Measurements from ENCODE around the gene SLC6A9.

The SLC6A9 gene

GRCh38 chr1:44029260-44029910 is 1.9 kb downstream of the SLC6A9 start:
- no peak for DNase-seq (ENCODE audit: low read depth)

GRCh38 chr1:44027320-44027719 is 3.9 kb downstream of the SLC6A9 start:
- no peak for DNase-seq (ENCODE audit: low read depth)

GRCh38 chr1:44025816-44026215 is 5.4 kb downstream of the SLC6A9 start:
- no peak for DNase-seq (ENCODE audit: low read depth)

- DNase-seq (ENCODE audit: low read depth) = no peak
These were observed 6.2 kb downstream of the SLC6A9 start for GRCh38 chr1:44024903-44025525.

GRCh38 chr1:44024031-44024902 is 7.0 kb downstream of the SLC6A9 start:
- no peak for DNase-seq (ENCODE audit: low read depth)

- no peak for DNase-seq (ENCODE audit: low read depth)
These were observed 9.5 kb downstream of the SLC6A9 start for GRCh38 chr1:44021581-44022321.

GRCh38 chr1:44021156-44021555 is 10.1 kb downstream of the SLC6A9 start:
- DNase-seq (ENCODE audit: low read depth) = no peak

GRCh38 chr1:44020464-44020863 is 10.8 kb downstream of the SLC6A9 start:
- DNase-seq (ENCODE audit: low read depth) = no peak

- no peak for DNase-seq (ENCODE audit: low read depth)
These were observed 11.8 kb downstream of the SLC6A9 start for GRCh38 chr1:44019466-44019948.

GRCh38 chr1:44016890-44017400 is 14.3 kb downstream of the SLC6A9 start:
- DNase-seq (ENCODE audit: low read depth) = no peak

- no peak for DNase-seq (ENCODE audit: low read depth)
These were observed 15.0 kb downstream of the SLC6A9 start for GRCh38 chr1:44016041-44016889.

GRCh38 chr1:44015206-44015605 is 16.1 kb downstream of the SLC6A9 start:
- no peak for DNase-seq (ENCODE audit: low read depth)

GRCh38 chr1:44014365-44015104 is 16.7 kb downstream of the SLC6A9 start:
- no peak for DNase-seq (ENCODE audit: low read depth)

- no peak for DNase-seq (ENCODE audit: low read depth)
These were observed 17.3 kb downstream of the SLC6A9 start for GRCh38 chr1:44013949-44014348.

GRCh38 chr1:44012941-44013609 is 18.2 kb downstream of the SLC6A9 start:
- DNase-seq (ENCODE audit: low read depth) = no peak

- no peak for DNase-seq (ENCODE audit: low read depth)
These were observed 18.9 kb downstream of the SLC6A9 start for GRCh38 chr1:44012404-44012803.

- DNase-seq (ENCODE audit: low read depth) = no peak
These were observed 20.3 kb downstream of the SLC6A9 start for GRCh38 chr1:44010935-44011471.

GRCh38 chr1:44008259-44008658 is 23.0 kb downstream of the SLC6A9 start:
- DNase-seq (ENCODE audit: low read depth) = no peak

GRCh38 chr1:44002606-44003157 is 28.6 kb downstream of the SLC6A9 start:
- no peak for DNase-seq (ENCODE audit: low read depth)

Data from fibroblast of the conjunctiva (primary cell).